Measurements from ENCODE around the gene MIPOL1.
A peak's percentile ranks its signal among the peaks of the same experiment; 100 is the strongest.

The MIPOL1 gene

GRCh38 chr14:37580146-37580545 is 382.4 kb downstream of the MIPOL1 start:
- DNase-seq (ENCODE audit: low read depth), result no peak
- in situ Hi-C loops (cut with HindIII; ENCODE audit: low sequenced_read_pairs), result no loop called here
- TF ChIP-seq CTCF (IDR thresholded peaks at IDR 0.05; ENCODE audit: low read depth, low read length, missing control alignments), result no peak
- H3K4me3 ChIP-seq (ENCODE audit: low read depth, low read length), result no peak overlapping the region

GRCh38 chr14:37583358-37584210 is 385.8 kb downstream of the MIPOL1 start:
- DNase-seq (ENCODE audit: low read depth), result no peak
- TF ChIP-seq CTCF (IDR thresholded peaks at IDR 0.05; ENCODE audit: low read depth, low read length, missing control alignments), result no peak
- in situ Hi-C loops (cut with HindIII; ENCODE audit: low sequenced_read_pairs), result no loop called here
- peak overlapping the region; percentile 28 for H3K4me3 ChIP-seq (ENCODE audit: low read depth, low read length)

DNA sequence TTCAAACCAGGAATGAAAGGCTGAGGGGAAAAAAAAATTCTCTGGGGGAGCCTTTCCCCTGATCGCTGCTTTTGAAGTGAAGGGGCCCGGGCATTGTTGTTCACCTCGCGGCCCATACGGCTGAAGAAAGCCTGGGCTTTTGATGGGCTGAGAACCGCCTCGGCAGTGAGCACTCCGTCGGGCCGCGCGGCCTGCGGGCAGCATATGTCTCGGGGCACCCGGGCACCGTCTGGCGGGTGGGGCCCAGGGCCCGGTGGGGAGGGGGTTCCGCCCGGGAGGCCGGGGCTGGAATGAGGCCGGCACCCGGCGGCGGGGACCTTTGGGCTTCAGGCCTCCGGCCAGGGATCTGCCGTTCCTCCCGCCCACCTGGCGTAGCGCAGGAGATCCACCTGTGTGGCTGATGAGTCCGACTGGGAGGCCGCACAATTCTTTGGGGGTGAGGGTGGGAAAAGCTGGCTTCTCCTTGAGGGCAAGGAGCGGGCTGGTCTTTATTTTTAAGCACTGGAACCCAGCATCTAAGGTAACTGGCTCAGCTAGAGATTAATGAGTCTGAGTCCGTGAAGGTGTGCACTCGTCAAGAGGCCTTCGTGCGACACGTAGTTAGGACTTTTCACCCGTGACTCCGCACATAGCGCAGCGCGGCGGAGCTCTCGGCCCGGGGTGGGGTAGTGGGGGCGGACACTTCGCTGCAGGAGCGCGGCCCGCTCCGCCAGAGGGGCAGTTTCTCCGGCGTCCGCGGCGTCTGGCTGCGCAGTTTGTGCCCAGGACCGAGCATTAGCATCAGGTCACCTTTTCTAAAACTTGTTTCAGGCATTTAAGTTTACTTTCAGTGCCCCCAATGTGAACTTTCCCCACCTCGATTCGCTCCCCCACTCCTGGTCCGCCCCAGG is 386.7 kb downstream of the MIPOL1 start:
- no peak for TF ChIP-seq CTCF (IDR thresholded peaks at IDR 0.05; ENCODE audit: low read depth, low read length, missing control alignments)
- in situ Hi-C loops (cut with HindIII; ENCODE audit: low sequenced_read_pairs), result no loop called here
- no peak for DNase-seq (ENCODE audit: low read depth)
- no peak overlapping the region for H3K4me3 ChIP-seq (ENCODE audit: low read depth, low read length)

GRCh38 chr14:37585101-37585511 is 387.4 kb downstream of the MIPOL1 start:
- in situ Hi-C loops (cut with HindIII; ENCODE audit: low sequenced_read_pairs), result no loop called here
- no peak for TF ChIP-seq CTCF (IDR thresholded peaks at IDR 0.05; ENCODE audit: low read depth, low read length, missing control alignments)
- DNase-seq (ENCODE audit: low read depth), result no peak
- H3K4me3 ChIP-seq (ENCODE audit: low read depth, low read length), result no peak overlapping the region

DNA sequence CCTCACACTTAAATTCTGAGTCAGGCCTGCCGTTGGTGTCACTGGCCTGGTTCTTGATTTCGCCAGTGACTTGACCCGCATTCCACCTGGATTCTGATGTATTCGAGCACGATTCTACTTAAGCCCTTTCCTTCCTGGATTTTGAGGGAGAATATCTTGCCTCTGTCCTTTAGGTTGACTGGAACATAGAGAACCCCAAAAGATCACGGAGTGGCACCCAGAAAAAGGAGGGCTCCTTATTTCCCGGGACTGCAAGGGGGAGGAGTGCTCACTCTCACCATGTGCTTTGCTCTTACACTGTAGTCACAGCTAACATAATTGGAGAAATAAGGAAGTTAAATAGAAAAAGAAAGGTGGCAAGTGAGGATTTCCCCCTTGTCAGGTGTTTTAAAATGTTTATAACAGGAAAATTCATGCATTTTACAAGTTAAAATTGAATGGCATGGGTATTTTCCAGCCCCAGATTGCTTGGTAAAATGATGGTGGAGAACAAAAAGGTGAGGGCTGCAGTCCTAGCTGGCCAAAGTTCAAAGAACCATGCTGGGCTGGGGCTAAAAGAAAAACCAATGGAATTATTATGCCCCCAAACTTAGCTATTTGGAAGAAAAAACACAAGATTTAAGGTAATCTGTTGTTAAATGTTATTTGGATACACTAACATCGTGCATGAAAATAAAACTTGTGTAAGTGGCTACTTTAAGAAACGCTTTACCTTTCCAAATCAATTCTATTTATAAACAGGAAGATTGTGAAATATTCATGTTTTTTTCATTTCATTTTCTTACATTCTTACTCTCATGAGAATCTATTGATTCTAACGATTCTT is 388.4 kb downstream of the MIPOL1 start:
- no peak for TF ChIP-seq CTCF (IDR thresholded peaks at IDR 0.05; ENCODE audit: low read depth, low read length, missing control alignments)
- H3K4me3 ChIP-seq (ENCODE audit: low read depth, low read length), result no peak overlapping the region
- in situ Hi-C loops (cut with HindIII; ENCODE audit: low sequenced_read_pairs), result no loop called here
- DNase-seq (ENCODE audit: low read depth), result no peak

DNA sequence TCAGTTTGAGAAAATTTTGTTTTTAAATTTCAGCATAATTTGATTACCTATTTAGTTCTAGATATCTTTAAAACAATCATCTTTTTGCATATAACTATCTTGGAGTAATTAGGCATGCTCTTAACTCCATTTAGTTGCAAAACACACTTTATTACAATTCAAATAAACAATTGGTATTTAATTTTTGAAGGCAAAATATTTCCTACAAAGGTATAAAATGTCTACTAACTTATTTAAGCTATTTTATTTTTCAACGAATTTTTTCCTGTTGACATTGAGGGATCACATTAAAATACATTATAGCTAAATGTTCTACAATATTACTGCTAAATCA is 389.0 kb downstream of the MIPOL1 start:
- TF ChIP-seq CTCF (IDR thresholded peaks at IDR 0.05; ENCODE audit: low read depth, low read length, missing control alignments), result no peak
- no peak for DNase-seq (ENCODE audit: low read depth)
- in situ Hi-C loops (cut with HindIII; ENCODE audit: low sequenced_read_pairs), result no loop called here
- H3K4me3 ChIP-seq (ENCODE audit: low read depth, low read length), result no peak overlapping the region
